Endothelial cell of umbilical vein (primary cell): Measurements from ENCODE around the gene PDCL2. TPM values are rescaled to one million over a fixed set of nuclear protein-coding genes. Genes with fewer than 3 reads are reported as not detected.
A peak's percentile ranks its signal among the peaks of the same experiment; 100 is the strongest.

Source experiments
- BruUV-seq: library from RNA; stranded (reverse); fragments of 400-500 nt; replicated peaks from 2 replicates; lab custom pipeline; 2021; lab: Mats Ljungman, UMichigan
- CTCF ChIA-PET: fragments of 300-600, 350-600 bp; sonication (Branson Sonifier 250); formaldehyde crosslinking; loops from one replicate; lab custom pipeline; 2021; ENCODE audit warnings: antibody characterized with exemption, inconsistent platforms; lab: Charles Lee
- POLR2A ChIA-PET: fragments of 300-600, 350-600 bp; sonication (Branson Sonifier 250); formaldehyde crosslinking; loops from one replicate; lab custom pipeline; 2021; ENCODE audit warnings: antibody characterized with exemption, inconsistent platforms; lab: Charles Lee
- DNase-seq: peaks from one replicate; pipeline ENCODE4 v3.0.0-alpha.2; 2011; ENCODE audit warnings: low read depth, low spot score
- FAIRE-seq: peaks from 2 replicates; lab custom pipeline; 2011; peaks lifted over from hg19 to GRCh38; lab: Jason Lieb, UNC
- H2AFZ ChIP-seq: 2 replicates; pipeline ENCODE4 v1.6.0; 2012; ENCODE audit warnings: low read depth, low read length, control low read depth, inconsistent platforms
- H3K27ac ChIP-seq: 2 replicates; pipeline ENCODE4 v1.5.1; 2011; ENCODE audit warnings: low read depth, mild to moderate bottlenecking, control low read depth, low read length, moderate library complexity; ENCODE audit not compliant: insufficient read depth
- H3K27me3 ChIP-seq, 2 experiments: 2 replicates each; pipeline versions ENCODE4 v1.6.0 to v1.6.1; 2011; ENCODE audit warnings: low read length in 2 of 2, mixed read lengths in 1 of 2; ENCODE audit not compliant: control insufficient read depth in 2 of 2, insufficient read depth in 2 of 2
- H3K36me3 ChIP-seq, 2 experiments: 2 replicates in 1 of 2; 3 replicates in 1 of 2; pipeline ENCODE4 v1.5.1; 2011; ENCODE audit warnings: low read length in 2 of 2, mild to moderate bottlenecking in 1 of 2, moderate library complexity in 1 of 2; ENCODE audit not compliant: control insufficient read depth in 2 of 2, insufficient read depth in 2 of 2; ENCODE audit errors: extremely low read depth in 1 of 2
- H3K4me1 ChIP-seq: 3 replicates; pipeline ENCODE4 v1.5.1; 2011; ENCODE audit warnings: mild to moderate bottlenecking, low read length; ENCODE audit not compliant: control insufficient read depth, insufficient read depth; ENCODE audit errors: extremely low read depth
- H3K4me2 ChIP-seq: 2 replicates; pipeline ENCODE4 v1.6.1; 2011; ENCODE audit warnings: low read length, control low read depth, mixed read lengths; ENCODE audit not compliant: insufficient read depth
- H3K4me3 ChIP-seq, 3 experiments: fragments of 200-600 bp in 1 of 3; sonication (generic), shearing (Covaris generic) in 1 of 3; replicated peaks in 1 of 3; 2 replicates each; pipeline ENCODE4 v1.5.1; 2011 to 2016; ENCODE audit warnings: control low read depth in 3 of 3, low read length in 3 of 3, mild to moderate bottlenecking in 2 of 3, inconsistent platforms in 1 of 3, low read depth in 1 of 3, moderate library complexity in 1 of 3; ENCODE audit not compliant: insufficient read depth in 1 of 3
- H3K79me2 ChIP-seq: 2 replicates; pipeline ENCODE4 v1.6.0; 2012; ENCODE audit warnings: low read length, inconsistent platforms; ENCODE audit not compliant: control insufficient read depth, insufficient read depth
- H3K9ac ChIP-seq: replicated peaks from 2 replicates; pipeline ENCODE3; 2011; ENCODE audit warnings: low read length, control low read depth; ENCODE audit not compliant: insufficient read depth; ENCODE audit errors: extremely low read depth
- H3K9me1 ChIP-seq: replicated peaks from 3 replicates; pipeline ENCODE4 v1.6.0; 2011; ENCODE audit warnings: mild to moderate bottlenecking, low read length; ENCODE audit not compliant: control insufficient read depth, insufficient read depth; ENCODE audit errors: extremely low read depth
- H3K9me3 ChIP-seq: replicated peaks from 2 replicates; pipeline ENCODE4 v1.5.1; 2012; ENCODE audit warnings: low read length, inconsistent platforms; ENCODE audit not compliant: control insufficient read depth, insufficient read depth
- H4K20me1 ChIP-seq: replicated peaks from 2 replicates; pipeline ENCODE3; 2011; ENCODE audit warnings: mild to moderate bottlenecking, low read length; ENCODE audit not compliant: control insufficient read depth, insufficient read depth; ENCODE audit errors: extremely low read depth
- CTCF ChIP-seq, 2 donors: IDR thresholded peaks; 1 replicate in 1 of 2; 2 replicates in 1 of 2; pipeline ENCODE4 v1.5.1; 2011; ENCODE audit warnings: low read length in 2 of 2, mild to moderate bottlenecking in 2 of 2, moderate library complexity in 2 of 2, control low read depth in 1 of 2, inconsistent platforms in 1 of 2, low read depth in 1 of 2; ENCODE audit not compliant: insufficient read depth in 1 of 2; ENCODE audit errors: extremely low read depth in 1 of 2
- EZH2 ChIP-seq: IDR thresholded peaks from 2 replicates; pipeline ENCODE4 v1.6.1; 2012; ENCODE audit warnings: borderline replicate concordance, low read depth, mild to moderate bottlenecking, moderate library complexity, low read length, inconsistent platforms; ENCODE audit not compliant: severe bottlenecking
- FOS ChIP-seq: IDR thresholded peaks from 2 replicates; pipeline ENCODE4 v1.6.1; 2011; ENCODE audit warnings: mild to moderate bottlenecking, low read length, moderate library complexity, borderline replicate concordance; ENCODE audit not compliant: insufficient read depth
- GATA2 ChIP-seq: IDR thresholded peaks from 2 replicates; pipeline ENCODE4 v1.7.0; 2011; ENCODE audit warnings: low read depth, mild to moderate bottlenecking, moderate library complexity, mixed read lengths, low read length; ENCODE audit not compliant: insufficient read length, insufficient read depth
- JUN ChIP-seq: IDR thresholded peaks from 2 replicates; pipeline ENCODE4 v1.6.1; 2011; ENCODE audit warnings: borderline replicate concordance, low read depth; ENCODE audit not compliant: insufficient read length, insufficient read depth
- MAX ChIP-seq: IDR thresholded peaks from 2 replicates; pipeline ENCODE4 v1.6.1; 2011; ENCODE audit not compliant: insufficient read depth, insufficient read length
- MYC ChIP-seq: IDR thresholded peaks from one replicate; pipeline ENCODE4 v1.6.1; 2011; ENCODE audit warnings: mild to moderate bottlenecking, low read depth, low read length
- POLR2A ChIP-seq: IDR thresholded peaks from 2 replicates; pipeline ENCODE4 v1.6.1; 2012; ENCODE audit warnings: low read depth, mild to moderate bottlenecking, control low read depth, low read length
- POLR2AphosphoS5 ChIP-seq: IDR thresholded peaks from 2 replicates; pipeline ENCODE4 v1.6.1; 2012; ENCODE audit warnings: low read depth, mild to moderate bottlenecking, control low read depth, low read length, moderate library complexity; ENCODE audit not compliant: insufficient read depth
- dilution Hi-C: fragments of 300-500 bp; cut with MboI; formaldehyde crosslinking; loops from one replicate; pipeline ENCODE4 v1.15.0; 2019; ENCODE audit warnings: low sequenced_read_pairs; ENCODE audit not compliant: extremely low pct_ligation_motif_present
- intact Hi-C: fragments of 100-400 bp; cut with micrococcal nuclease; formaldehyde crosslinking; loops from one replicate; pipeline ENCODE4 v1.10.0; 2022
- polyA plus RNA-seq, 4 experiments: library from polyadenylated mRNA; depleted of rRNA in 3 of 4; stranded (reverse) in 3 of 4; unstranded in 1 of 4; fragments of >200 nt; gene quantifications; 2 replicates each; pipeline versions ENCODE4 v1.2.1 to v1.2.3, GENCODE V29; 2011 to 2012; ENCODE audit warnings: missing spikeins in 1 of 4
- total RNA-seq: library from RNA; stranded (reverse); gene quantifications from 2 replicates; pipeline ENCODE4 v1.2.3, GENCODE V29; 2021

Gene PDCL2
- total and polyA plus RNA-seq, 2 donors (not counting 3 experiments of a cell fraction or from before 2014, with no cell fraction given), result not detected

GRCh38 chr4:55546506-55546755 is 45.6 kb downstream of the PDCL2 start:
- ChIA-PET POLR2A (interaction anchor here (0.6 to 0.8 kb wide), 3 partner anchors 188 to 468 kb away, joined by 3 read pairs; no protein-coding TSS in a partner anchor), CTCF (interaction anchor here (0.6 to 2.4 kb wide), 21 partner anchors 8 to 575 kb away, joined by 3 to 13 read pairs (median 5); partner anchors contain the start of gene SRD5A3)
- TF ChIP-seq FOS (no peak), EZH2 (no peak), CTCF (IDR thresholded peaks at IDR 0.05; ENCODE audit: extremely low read depth in 1 of 2, insufficient read depth in 1 of 2, low read depth in 1 of 2, low read length in 2 of 2) (no peak), POLR2A (no peak), MAX (no peak), MYC (no peak), JUN (no peak), POLR2AphosphoS5 (no peak), GATA2 (no peak)
- peak overlapping the region; percentile 76 for H3K4me2 ChIP-seq
- FAIRE-seq (no peak), DNase-seq (no peak)
- dilution Hi-C loops (no loop called here), intact Hi-C loops (loop anchor here (1.0 to 5.0 kb wide), 8 partner anchors 151 to 889 kb away; partner anchors contain the start of genes EXOC1, KIT, SRD5A3 and TMEM165)
- H3K4me1 ChIP-seq, result peaks cover 11% of the 10 kb centered on the region
- H3K9me3 ChIP-seq, result no peaks in the 10 kb centered on the region
- peak overlapping the region; percentile 86 to 92 (median 88) for H3K4me3 ChIP-seq
- H4K20me1 ChIP-seq, result no peaks in the 10 kb centered on the region
- peak overlapping the region; percentile 99 for H2AFZ ChIP-seq
- H3K27ac ChIP-seq, result peak overlapping the region; percentile 67
- peak overlapping the region; percentile 79 for H3K9ac ChIP-seq
- no peaks in the 10 kb centered on the region for H3K36me3 ChIP-seq
- H3K9me1 ChIP-seq, result no peaks in the 10 kb centered on the region
- BruUV-seq, result no TSS peak
- peaks cover 30% of the 10 kb centered on the region for H3K79me2 ChIP-seq
- H3K27me3 ChIP-seq, result peaks cover 0 to 2% of the 10 kb centered on the region in 2 experiments
